Mononuclear cell (primary cell): ENCODE results near the gene COL10A1. TPM values are rescaled to one million over a fixed set of nuclear protein-coding genes. Genes with fewer than 3 reads are reported as not detected.

Experiments
- H3K27me3 ChIP-seq: 2 replicates; pipeline ENCODE4 v1.6.0; 2011; ENCODE audit warnings: low read length, control low read depth; ENCODE audit not compliant: insufficient read depth
- H3K4me1 ChIP-seq: 2 replicates; pipeline ENCODE4 v1.5.1; 2011; ENCODE audit warnings: mild to moderate bottlenecking, low read length, control low read depth; ENCODE audit not compliant: insufficient read depth
- H3K4me3 ChIP-seq: 2 replicates; pipeline ENCODE4 v1.5.1; 2011; ENCODE audit warnings: mild to moderate bottlenecking, low read length, moderate library complexity
- H3K9me3 ChIP-seq: 2 replicates; pipeline ENCODE4 v1.5.1; 2011; ENCODE audit warnings: low read depth, mild to moderate bottlenecking, control low read depth, low read length
- total RNA-seq: library from RNA; depleted of rRNA; stranded (reverse); fragments of >200 nt; gene quantifications from one replicate; pipeline ENCODE4 v1.2.3, GENCODE V29; 2012

The COL10A1 gene
- total RNA-seq, 1 donor = 0.31 TPM

GRCh38 chr6:116145803-116146675 is 20.1 kb upstream of the COL10A1 start:
- H3K9me3 ChIP-seq = no peaks in the 10 kb centered on the region
- no peaks in the 10 kb centered on the region for H3K4me1 ChIP-seq
- H3K4me3 ChIP-seq = no peak overlapping the region
- no peaks in the 10 kb centered on the region for H3K27me3 ChIP-seq

- no peaks in the 10 kb centered on the region for H3K27me3 ChIP-seq
- no peaks in the 10 kb centered on the region for H3K4me1 ChIP-seq
- no peak overlapping the region for H3K4me3 ChIP-seq
- H3K9me3 ChIP-seq = no peaks in the 10 kb centered on the region
These were observed 18.7 kb upstream of the COL10A1 start for GRCh38 chr6:116144605-116145004.

GRCh38 chr6:116139917-116140316 is 14.0 kb upstream of the COL10A1 start:
- H3K4me1 ChIP-seq = no peaks in the 10 kb centered on the region
- H3K9me3 ChIP-seq = no peaks in the 10 kb centered on the region
- H3K4me3 ChIP-seq = no peak overlapping the region
- H3K27me3 ChIP-seq = no peaks in the 10 kb centered on the region

GRCh38 chr6:116136933-116137340 is 11.0 kb upstream of the COL10A1 start:
- Histone ChIP-seq H3K9me3 (no peaks in the 10 kb centered on the region), H3K27me3 (no peaks in the 10 kb centered on the region), H3K4me1 (no peaks in the 10 kb centered on the region), H3K4me3 (no peak overlapping the region)

DNA sequence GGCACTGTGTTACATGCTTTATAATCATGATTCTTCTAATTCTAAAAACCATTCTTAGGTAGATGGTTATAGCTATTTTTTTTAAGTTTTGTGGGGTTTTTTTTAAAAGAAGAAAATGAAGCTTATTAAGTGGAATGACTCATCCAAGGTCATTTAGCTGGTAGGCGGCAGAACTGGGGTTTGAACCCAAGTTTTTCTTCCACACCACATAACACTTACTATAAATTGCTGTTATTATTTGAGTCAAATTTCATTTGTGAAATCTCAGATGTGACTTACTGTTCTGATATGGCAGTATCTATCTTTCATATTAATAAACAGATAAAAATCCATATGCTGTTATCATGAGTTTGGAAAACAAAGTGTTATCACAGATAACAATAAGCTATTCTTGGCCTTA is 10.4 kb upstream of the COL10A1 start:
- no peaks in the 10 kb centered on the region for H3K9me3 ChIP-seq
- no peak overlapping the region for H3K4me3 ChIP-seq
- H3K4me1 ChIP-seq = no peaks in the 10 kb centered on the region
- no peaks in the 10 kb centered on the region for H3K27me3 ChIP-seq

- Histone ChIP-seq H3K4me3 (no peak overlapping the region), H3K27me3 (no peaks in the 10 kb centered on the region), H3K9me3 (no peaks in the 10 kb centered on the region), H3K4me1 (no peaks in the 10 kb centered on the region)
These were observed 7.5 kb upstream of the COL10A1 start for GRCh38 chr6:116133453-116133852.

- Histone ChIP-seq H3K27me3 (no peaks in the 10 kb centered on the region), H3K4me3 (no peak overlapping the region), H3K9me3 (no peaks in the 10 kb centered on the region), H3K4me1 (no peaks in the 10 kb centered on the region)
These were observed 2.0 kb upstream of the COL10A1 start for GRCh38 chr6:116127771-116128493.

DNA sequence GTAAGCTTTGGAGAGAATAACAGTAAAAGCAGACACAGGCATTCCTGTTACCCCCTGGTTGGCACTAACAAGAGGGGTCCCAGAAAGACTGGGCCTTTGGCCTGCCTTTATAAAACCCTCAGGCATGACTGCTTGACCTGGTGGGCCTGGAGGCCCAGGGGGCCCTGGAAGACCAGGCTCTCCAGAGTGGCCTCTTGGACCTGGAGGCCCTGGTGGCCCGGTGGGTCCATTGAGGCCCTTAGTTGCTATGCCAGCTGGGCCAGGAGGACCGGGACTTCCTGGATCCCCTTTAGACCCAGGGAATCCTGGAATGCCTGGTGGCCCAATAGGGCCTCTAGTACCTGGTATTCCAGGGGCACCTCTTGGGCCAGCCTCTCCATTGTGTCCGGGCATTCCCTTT is 5.5 kb downstream of the COL10A1 start:
- H3K4me1 ChIP-seq = no peaks in the 10 kb centered on the region
- H3K9me3 ChIP-seq = no peaks in the 10 kb centered on the region
- no peak overlapping the region for H3K4me3 ChIP-seq
- no peaks in the 10 kb centered on the region for H3K27me3 ChIP-seq

- Histone ChIP-seq H3K4me1 (no peaks in the 10 kb centered on the region), H3K27me3 (no peaks in the 10 kb centered on the region), H3K4me3 (no peak overlapping the region), H3K9me3 (no peaks in the 10 kb centered on the region)
These were observed 7.3 kb downstream of the COL10A1 start for GRCh38 chr6:116118608-116119007.

GRCh38 chr6:116115781-116116180 is 10.2 kb downstream of the COL10A1 start:
- Histone ChIP-seq H3K9me3 (no peaks in the 10 kb centered on the region), H3K4me3 (no peak overlapping the region), H3K27me3 (no peaks in the 10 kb centered on the region), H3K4me1 (no peaks in the 10 kb centered on the region)

DNA sequence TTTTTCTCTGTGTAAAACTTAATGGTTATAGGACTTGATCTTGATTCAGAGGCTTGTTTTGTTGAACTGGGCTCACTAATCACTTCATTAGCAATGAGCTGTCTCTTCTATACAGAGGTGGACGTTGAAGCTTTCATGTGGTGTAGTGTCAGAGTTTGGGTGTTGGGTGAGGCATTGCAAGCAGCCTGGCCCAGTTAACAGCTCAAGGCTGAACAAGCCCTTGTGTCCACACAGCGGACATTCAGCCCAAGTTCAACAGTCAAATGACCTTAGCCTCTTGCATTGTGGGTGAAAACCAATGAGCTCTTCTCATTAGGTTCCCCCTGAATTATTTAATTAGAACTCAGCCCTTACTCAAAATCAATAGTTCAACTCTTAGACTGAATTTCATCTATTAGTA is 12.5 kb downstream of the COL10A1 start:
- no peaks in the 10 kb centered on the region for H3K27me3 ChIP-seq
- no peaks in the 10 kb centered on the region for H3K9me3 ChIP-seq
- no peaks in the 10 kb centered on the region for H3K4me1 ChIP-seq
- H3K4me3 ChIP-seq = no peak overlapping the region

GRCh38 chr6:116111552-116112528 is 14.1 kb downstream of the COL10A1 start:
- no peaks in the 10 kb centered on the region for H3K27me3 ChIP-seq
- H3K4me1 ChIP-seq = no peaks in the 10 kb centered on the region
- H3K9me3 ChIP-seq = no peaks in the 10 kb centered on the region
- H3K4me3 ChIP-seq = no peak overlapping the region

GRCh38 chr6:116108836-116109235 is 17.1 kb downstream of the COL10A1 start:
- Histone ChIP-seq H3K9me3 (no peaks in the 10 kb centered on the region), H3K4me3 (no peak overlapping the region), H3K27me3 (no peaks in the 10 kb centered on the region), H3K4me1 (peaks cover 4% of the 10 kb centered on the region)

DNA sequence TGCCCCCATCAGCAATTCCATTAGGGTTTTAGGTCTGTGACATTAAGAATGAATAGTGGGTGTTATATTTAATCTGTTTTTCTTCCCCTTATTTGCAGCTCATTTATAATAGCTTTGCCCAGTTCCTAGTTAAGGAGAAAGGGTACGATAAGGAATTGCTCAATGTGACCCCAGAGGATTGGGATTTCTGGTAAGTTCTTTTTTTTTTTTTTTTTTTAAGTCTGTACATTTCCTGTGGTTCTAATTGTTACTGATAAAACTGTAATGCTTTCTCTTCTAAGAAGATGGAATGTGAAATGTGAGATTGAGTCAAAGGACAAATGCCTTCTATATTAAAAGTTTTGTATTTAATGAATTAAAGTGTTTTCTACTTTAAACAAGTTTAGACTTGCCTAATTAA is 19.8 kb downstream of the COL10A1 start:
- no peaks in the 10 kb centered on the region for H3K9me3 ChIP-seq
- H3K4me3 ChIP-seq = no peak overlapping the region
- peaks cover 25% of the 10 kb centered on the region for H3K4me1 ChIP-seq
- H3K27me3 ChIP-seq = no peaks in the 10 kb centered on the region

DNA sequence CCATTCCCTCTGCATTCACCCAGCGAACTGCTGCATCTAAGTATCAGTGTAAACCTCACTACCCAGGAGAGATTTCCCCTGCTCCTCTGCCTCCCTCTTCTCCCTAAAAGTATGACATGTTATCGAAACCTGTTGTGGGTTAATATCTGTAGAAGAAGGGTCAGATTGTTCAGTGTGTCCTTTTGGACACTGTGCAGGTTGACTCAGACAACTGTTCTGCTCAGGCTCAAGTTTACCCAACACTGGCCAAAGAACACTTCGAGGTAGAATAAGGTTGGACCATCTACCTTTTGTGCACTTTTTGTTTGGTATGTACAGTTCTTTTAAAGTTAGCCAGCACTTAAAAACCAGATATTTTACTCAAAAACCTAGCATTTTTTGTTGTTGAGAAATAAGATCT is 20.7 kb downstream of the COL10A1 start:
- Histone ChIP-seq H3K27me3 (no peaks in the 10 kb centered on the region), H3K4me1 (peaks cover 28% of the 10 kb centered on the region), H3K4me3 (no peak overlapping the region), H3K9me3 (no peaks in the 10 kb centered on the region)
